Ovary (tissue), 3 donors: ENCODE measurements around the gene HEXIM1.

Source experiments
- EP300 ChIP-seq: sonication (generic); formaldehyde crosslinking; IDR thresholded peaks from one replicate; pipeline ENCODE4 v1.6.1; 2017; ENCODE audit warnings: antibody characterized with exemption
- POLR2A ChIP-seq: fragments of 450-650 bp; IDR thresholded peaks from one replicate; pipeline ENCODE4 v1.6.1; 2017; ENCODE audit warnings: antibody characterized with exemption, mild to moderate bottlenecking, moderate library complexity
- TF ChIP-seq, protein P1 (sequence below), 3 donors: fragments of 450-650 bp in 2 of 3; fragments of 200-600 bp in 1 of 3; IDR thresholded peaks; one replicate each; pipeline versions ENCODE4 v1.5.1 to v1.8.0; 2016 to 2022; ENCODE audit warnings: antibody characterized with exemption in 3 of 3, mild to moderate bottlenecking in 1 of 3
- donor health status: DM: no; HTN: no; CAD: no.

GRCh38 chr17:45127548-45128300 lies 20.6 kb upstream of the HEXIM1 start:
- TF ChIP-seq, protein P1, sequence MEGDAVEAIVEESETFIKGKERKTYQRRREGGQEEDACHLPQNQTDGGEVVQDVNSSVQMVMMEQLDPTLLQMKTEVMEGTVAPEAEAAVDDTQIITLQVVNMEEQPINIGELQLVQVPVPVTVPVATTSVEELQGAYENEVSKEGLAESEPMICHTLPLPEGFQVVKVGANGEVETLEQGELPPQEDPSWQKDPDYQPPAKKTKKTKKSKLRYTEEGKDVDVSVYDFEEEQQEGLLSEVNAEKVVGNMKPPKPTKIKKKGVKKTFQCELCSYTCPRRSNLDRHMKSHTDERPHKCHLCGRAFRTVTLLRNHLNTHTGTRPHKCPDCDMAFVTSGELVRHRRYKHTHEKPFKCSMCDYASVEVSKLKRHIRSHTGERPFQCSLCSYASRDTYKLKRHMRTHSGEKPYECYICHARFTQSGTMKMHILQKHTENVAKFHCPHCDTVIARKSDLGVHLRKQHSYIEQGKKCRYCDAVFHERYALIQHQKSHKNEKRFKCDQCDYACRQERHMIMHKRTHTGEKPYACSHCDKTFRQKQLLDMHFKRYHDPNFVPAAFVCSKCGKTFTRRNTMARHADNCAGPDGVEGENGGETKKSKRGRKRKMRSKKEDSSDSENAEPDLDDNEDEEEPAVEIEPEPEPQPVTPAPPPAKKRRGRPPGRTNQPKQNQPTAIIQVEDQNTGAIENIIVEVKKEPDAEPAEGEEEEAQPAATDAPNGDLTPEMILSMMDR (IDR thresholded peaks at IDR 0.05) = no peak
- TF ChIP-seq EP300 = no peak
- TF ChIP-seq POLR2A = peak; percentile 12
